Measurements from ENCODE around the gene MRPL18. TPM values are rescaled to one million over a fixed set of nuclear protein-coding genes. Genes with fewer than 3 reads are reported as not detected.

The MRPL18 gene
- total RNA-seq, 1 donor from 2014 or later: 81.4 TPM

DNA sequence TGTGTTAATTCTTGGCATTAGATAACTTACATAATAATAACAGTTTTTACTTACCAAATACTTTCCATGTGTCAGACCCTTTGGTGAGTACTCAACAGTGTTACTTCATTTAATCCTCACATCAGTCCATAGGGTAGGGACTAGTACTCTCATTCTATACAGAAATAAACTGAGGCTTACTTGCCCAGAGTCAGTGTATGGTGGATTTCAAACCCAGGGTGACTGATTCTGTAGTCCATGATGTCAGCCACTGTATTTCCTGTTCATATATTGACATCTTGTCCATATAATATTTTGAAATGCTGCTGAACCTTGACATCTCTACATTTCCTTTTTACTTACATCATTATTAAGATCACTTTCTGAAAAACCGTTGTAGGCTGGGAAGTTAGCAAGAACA lies 7.3 kb downstream of the MRPL18 start:
- Histone ChIP-seq H3K9ac (ENCODE audit: low read depth in 1 of 3, low read length in 3 of 3) (no peak overlapping the region), H3K9me3 (ENCODE audit: control insufficient read depth in 3 of 3, low read length in 3 of 3) (no peaks in the 10 kb centered on the region), H3K4me1 (ENCODE audit: control insufficient read depth in 3 of 3, insufficient read depth in 3 of 3, low read length in 3 of 3) (peaks cover 0 to 2% (median 2%) of the 10 kb centered on the region in 3 donors), H3K36me3 (ENCODE audit: control insufficient read depth in 3 of 3, insufficient read depth in 3 of 3, low read length in 3 of 3) (peaks cover 14 to 33% (median 31%) of the 10 kb centered on the region in 3 donors), H3K27me3 (ENCODE audit: control insufficient read depth in 3 of 3, insufficient read depth in 3 of 3, low read length in 3 of 3) (no peaks in the 10 kb centered on the region), H3K27ac (ENCODE audit: low read depth, low read length) (no peak overlapping the region), H3K4me3 (ENCODE audit: low read length in 3 of 3) (no peak overlapping the region)

- Histone ChIP-seq H3K9ac (ENCODE audit: low read depth in 1 of 3, low read length in 3 of 3) (no peak within 1 kb of the TSS), H3K27ac (ENCODE audit: low read depth, low read length) (no peak within 1 kb of the TSS), H3K27me3 (ENCODE audit: control insufficient read depth in 3 of 3, insufficient read depth in 3 of 3, low read length in 3 of 3) (no peaks in the 10 kb centered on the region), H3K4me3 (ENCODE audit: low read length in 3 of 3) (no peak within 1 kb of the TSS), H3K9me3 (ENCODE audit: control insufficient read depth in 3 of 3, low read length in 3 of 3) (no peaks in the 10 kb centered on the region), H3K4me1 (ENCODE audit: control insufficient read depth in 3 of 3, insufficient read depth in 3 of 3, low read length in 3 of 3) (no peaks in the 10 kb centered on the region), H3K36me3 (ENCODE audit: control insufficient read depth in 3 of 3, insufficient read depth in 3 of 3, low read length in 3 of 3) (peaks cover 12 to 28% (median 27%) of the 10 kb centered on the region in 3 donors)
These were observed 10.0 kb downstream of the MRPL18 start, which contains the start of gene PNLDC1 for GRCh38 chr6:159800141-159800865. TSS of gene PNLDC1 (plus strand) at chr6:159800276. CDS start at chr6:159800308, 32 bp downstream.

DNA sequence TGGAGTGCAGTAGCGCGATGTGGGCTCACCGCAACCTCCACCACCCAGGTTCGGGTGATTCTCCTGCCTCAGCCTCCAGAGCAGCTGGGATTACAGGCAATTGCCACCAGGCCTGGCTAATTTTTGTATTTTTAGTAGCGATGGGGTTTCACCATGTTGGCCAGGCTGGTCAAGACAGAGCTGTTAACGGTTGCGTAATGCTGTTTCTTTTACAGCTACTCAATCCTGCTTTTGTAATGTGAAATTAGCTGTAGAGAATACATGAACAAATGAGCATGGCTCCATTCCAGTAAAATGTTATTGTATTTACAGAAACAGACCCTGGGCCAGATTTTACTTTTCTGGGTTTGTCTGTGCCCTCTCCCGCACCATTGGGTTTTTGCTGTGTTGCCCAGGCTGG lies 11.7 kb downstream of the MRPL18 start:
- Histone ChIP-seq H3K27me3 (ENCODE audit: control insufficient read depth in 3 of 3, insufficient read depth in 3 of 3, low read length in 3 of 3) (no peaks in the 10 kb centered on the region), H3K27ac (ENCODE audit: low read depth, low read length) (no peak overlapping the region), H3K4me3 (ENCODE audit: low read length in 3 of 3) (no peak overlapping the region), H3K9ac (ENCODE audit: low read depth in 1 of 3, low read length in 3 of 3) (no peak overlapping the region), H3K4me1 (ENCODE audit: control insufficient read depth in 3 of 3, insufficient read depth in 3 of 3, low read length in 3 of 3) (no peaks in the 10 kb centered on the region), H3K36me3 (ENCODE audit: control insufficient read depth in 3 of 3, insufficient read depth in 3 of 3, low read length in 3 of 3) (peaks cover 12 to 35% (median 27%) of the 10 kb centered on the region in 3 donors), H3K9me3 (ENCODE audit: control insufficient read depth in 3 of 3, low read length in 3 of 3) (no peaks in the 10 kb centered on the region)

GRCh38 chr6:159804504-159804903 lies 14.2 kb downstream of the MRPL18 start:
- no peak overlapping the region for H3K4me3 ChIP-seq (ENCODE audit: low read length in 3 of 3)
- no peak overlapping the region for H3K9ac ChIP-seq (ENCODE audit: low read depth in 1 of 3, low read length in 3 of 3)
- H3K4me1 ChIP-seq (ENCODE audit: control insufficient read depth in 3 of 3, insufficient read depth in 3 of 3, low read length in 3 of 3): no peaks in the 10 kb centered on the region
- H3K27ac ChIP-seq (ENCODE audit: low read depth, low read length): no peak overlapping the region
- H3K36me3 ChIP-seq (ENCODE audit: control insufficient read depth in 3 of 3, insufficient read depth in 3 of 3, low read length in 3 of 3): peaks cover under 1 to 16% (median 5%) of the 10 kb centered on the region in 3 donors
- no peaks in the 10 kb centered on the region for H3K9me3 ChIP-seq (ENCODE audit: control insufficient read depth in 3 of 3, low read length in 3 of 3)
- H3K27me3 ChIP-seq (ENCODE audit: control insufficient read depth in 3 of 3, insufficient read depth in 3 of 3, low read length in 3 of 3): no peaks in the 10 kb centered on the region

DNA sequence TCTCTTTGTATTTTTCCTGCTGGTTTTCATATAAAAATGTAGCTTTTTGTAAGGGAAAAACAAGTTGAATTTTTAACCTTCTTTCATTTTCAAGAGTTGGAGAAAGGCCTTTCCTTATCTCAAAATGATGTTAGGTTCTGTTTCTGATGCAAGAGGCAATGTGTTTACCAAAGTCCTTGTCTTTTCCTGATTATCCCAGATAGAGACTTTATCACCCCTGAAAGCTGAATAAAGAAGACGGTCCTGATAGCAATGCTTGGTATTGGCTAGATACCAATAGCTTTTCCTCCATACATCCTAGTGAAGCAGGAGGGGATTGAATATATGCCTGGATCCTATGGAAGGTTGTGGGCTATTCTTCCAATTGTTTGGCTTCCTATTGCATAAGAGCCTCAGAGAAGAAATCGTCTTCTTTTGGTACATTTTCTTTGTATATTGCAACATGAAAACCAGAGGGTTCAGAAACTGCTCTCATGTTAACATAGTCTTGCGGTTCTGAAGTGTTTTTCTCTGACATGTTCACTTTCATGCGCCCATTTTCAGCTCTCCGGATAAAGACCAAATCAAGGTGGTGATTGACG lies 15.3 kb downstream of the MRPL18 start:
- H3K27me3 ChIP-seq (ENCODE audit: control insufficient read depth in 3 of 3, insufficient read depth in 3 of 3, low read length in 3 of 3): no peaks in the 10 kb centered on the region
- H3K9me3 ChIP-seq (ENCODE audit: control insufficient read depth in 3 of 3, low read length in 3 of 3): no peaks in the 10 kb centered on the region
- no peak overlapping the region for H3K27ac ChIP-seq (ENCODE audit: low read depth, low read length)
- no peak overlapping the region for H3K9ac ChIP-seq (ENCODE audit: low read depth in 1 of 3, low read length in 3 of 3)
- peaks cover 0 to 13% (median 0%) of the 10 kb centered on the region in 3 donors for H3K36me3 ChIP-seq (ENCODE audit: control insufficient read depth in 3 of 3, insufficient read depth in 3 of 3, low read length in 3 of 3)
- H3K4me3 ChIP-seq (ENCODE audit: low read length in 3 of 3): no peak overlapping the region
- H3K4me1 ChIP-seq (ENCODE audit: control insufficient read depth in 3 of 3, insufficient read depth in 3 of 3, low read length in 3 of 3): no peaks in the 10 kb centered on the region

DNA sequence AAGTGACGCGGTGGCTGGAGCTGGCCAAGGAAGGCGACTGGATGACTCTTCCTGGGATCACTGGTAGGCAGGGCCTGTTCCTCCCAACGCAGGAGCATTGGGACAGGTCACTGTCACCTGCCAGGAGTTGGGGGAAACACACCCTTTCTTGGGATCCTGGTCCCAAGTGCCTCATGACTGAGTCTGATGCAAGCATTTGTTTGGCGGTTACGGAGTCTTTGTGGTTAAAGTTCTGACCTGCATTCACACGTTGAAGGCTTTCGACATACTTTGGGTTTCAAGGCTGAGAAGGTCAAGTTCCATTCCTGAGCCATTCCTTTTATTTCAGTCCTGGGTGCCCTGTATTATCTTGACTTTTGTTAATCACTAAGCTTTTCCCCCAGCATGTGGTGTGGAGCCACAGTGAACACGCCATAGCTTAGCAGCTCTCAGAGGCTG lies 15.8 kb downstream of the MRPL18 start:
- no peak overlapping the region for H3K9ac ChIP-seq (ENCODE audit: low read depth in 1 of 3, low read length in 3 of 3)
- H3K4me3 ChIP-seq (ENCODE audit: low read length in 3 of 3): no peak overlapping the region
- H3K27ac ChIP-seq (ENCODE audit: low read depth, low read length): no peak overlapping the region
- H3K4me1 ChIP-seq (ENCODE audit: control insufficient read depth in 3 of 3, insufficient read depth in 3 of 3, low read length in 3 of 3): no peaks in the 10 kb centered on the region
- H3K27me3 ChIP-seq (ENCODE audit: control insufficient read depth in 3 of 3, insufficient read depth in 3 of 3, low read length in 3 of 3): no peaks in the 10 kb centered on the region
- peaks cover 0 to 13% (median 0%) of the 10 kb centered on the region in 3 donors for H3K36me3 ChIP-seq (ENCODE audit: control insufficient read depth in 3 of 3, insufficient read depth in 3 of 3, low read length in 3 of 3)
- H3K9me3 ChIP-seq (ENCODE audit: control insufficient read depth in 3 of 3, low read length in 3 of 3): no peaks in the 10 kb centered on the region

DNA sequence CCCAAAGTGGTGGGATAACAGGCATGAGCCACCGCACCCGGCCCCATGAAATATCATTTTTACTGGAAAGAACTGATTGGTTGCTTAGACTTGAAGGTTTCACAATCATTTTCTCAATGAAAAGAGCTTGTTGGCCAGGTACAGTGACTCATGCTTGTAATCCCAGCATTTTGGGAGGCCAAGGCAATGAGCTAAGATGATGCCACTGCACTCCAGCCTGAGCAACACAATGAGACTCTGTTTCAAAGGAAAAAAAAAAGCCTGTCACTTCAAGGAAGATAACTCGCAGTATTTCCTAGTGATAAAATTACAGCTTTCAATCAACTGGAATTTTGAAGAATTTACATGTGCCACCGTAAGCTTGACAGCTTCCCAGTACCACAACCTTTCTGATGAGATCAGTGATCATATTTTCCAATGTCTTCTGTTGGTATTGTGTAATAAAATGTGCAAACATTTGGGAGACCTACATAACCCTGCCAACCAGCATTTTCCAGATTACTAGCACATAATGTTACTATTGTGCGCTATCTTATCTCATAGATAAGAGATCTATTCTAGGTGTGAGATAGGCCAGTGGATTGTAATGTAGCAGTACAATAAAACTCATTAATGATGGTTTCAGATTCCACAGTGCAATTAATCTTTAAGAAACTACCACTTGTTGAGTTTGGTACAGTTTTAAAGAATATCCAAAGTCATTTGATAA lies 17.0 kb downstream of the MRPL18 start:
- no peak overlapping the region for H3K9ac ChIP-seq (ENCODE audit: low read depth in 1 of 3, low read length in 3 of 3)
- H3K27me3 ChIP-seq (ENCODE audit: control insufficient read depth in 3 of 3, insufficient read depth in 3 of 3, low read length in 3 of 3): no peaks in the 10 kb centered on the region
- H3K4me3 ChIP-seq (ENCODE audit: low read length in 3 of 3): no peak overlapping the region
- H3K9me3 ChIP-seq (ENCODE audit: control insufficient read depth in 3 of 3, low read length in 3 of 3): no peaks in the 10 kb centered on the region
- H3K27ac ChIP-seq (ENCODE audit: low read depth, low read length): no peak overlapping the region
- H3K36me3 ChIP-seq (ENCODE audit: control insufficient read depth in 3 of 3, insufficient read depth in 3 of 3, low read length in 3 of 3): peaks cover 0 to 13% (median 0%) of the 10 kb centered on the region in 3 donors
- H3K4me1 ChIP-seq (ENCODE audit: control insufficient read depth in 3 of 3, insufficient read depth in 3 of 3, low read length in 3 of 3): no peaks in the 10 kb centered on the region

GRCh38 chr6:159808647-159809046 lies 18.4 kb downstream of the MRPL18 start:
- H3K9me3 ChIP-seq (ENCODE audit: control insufficient read depth in 3 of 3, low read length in 3 of 3): no peaks in the 10 kb centered on the region
- no peaks in the 10 kb centered on the region for H3K27me3 ChIP-seq (ENCODE audit: control insufficient read depth in 3 of 3, insufficient read depth in 3 of 3, low read length in 3 of 3)
- peaks cover 0 to 13% (median 0%) of the 10 kb centered on the region in 3 donors for H3K36me3 ChIP-seq (ENCODE audit: control insufficient read depth in 3 of 3, insufficient read depth in 3 of 3, low read length in 3 of 3)
- H3K9ac ChIP-seq (ENCODE audit: low read depth in 1 of 3, low read length in 3 of 3): no peak overlapping the region
- H3K4me1 ChIP-seq (ENCODE audit: control insufficient read depth in 3 of 3, insufficient read depth in 3 of 3, low read length in 3 of 3): no peaks in the 10 kb centered on the region
- no peak overlapping the region for H3K27ac ChIP-seq (ENCODE audit: low read depth, low read length)
- no peak overlapping the region for H3K4me3 ChIP-seq (ENCODE audit: low read length in 3 of 3)

DNA sequence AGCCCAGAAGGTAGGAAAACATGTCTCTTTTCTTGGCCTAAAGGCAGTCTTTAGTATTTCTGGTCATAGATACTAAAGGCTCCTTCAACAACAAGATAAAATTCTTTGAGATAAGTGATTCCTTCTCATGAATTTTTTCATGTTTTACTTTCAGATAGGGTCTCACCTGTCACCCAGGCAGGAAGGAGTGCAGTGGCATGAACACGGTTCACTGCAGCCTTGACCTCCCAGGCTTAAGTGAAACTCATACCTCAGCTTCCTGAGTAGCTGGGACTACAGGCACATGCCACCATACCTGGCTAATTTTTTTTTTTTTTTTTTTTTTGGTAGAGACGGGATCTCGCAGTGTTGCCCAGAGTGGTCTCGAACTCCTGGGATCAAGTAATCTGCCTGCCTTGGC lies 18.9 kb downstream of the MRPL18 start:
- Histone ChIP-seq H3K27ac (ENCODE audit: low read depth, low read length) (no peak overlapping the region), H3K27me3 (ENCODE audit: control insufficient read depth in 3 of 3, insufficient read depth in 3 of 3, low read length in 3 of 3) (no peaks in the 10 kb centered on the region), H3K4me3 (ENCODE audit: low read length in 3 of 3) (no peak overlapping the region), H3K4me1 (ENCODE audit: control insufficient read depth in 3 of 3, insufficient read depth in 3 of 3, low read length in 3 of 3) (no peaks in the 10 kb centered on the region), H3K9me3 (ENCODE audit: control insufficient read depth in 3 of 3, low read length in 3 of 3) (no peaks in the 10 kb centered on the region), H3K36me3 (ENCODE audit: control insufficient read depth in 3 of 3, insufficient read depth in 3 of 3, low read length in 3 of 3) (peaks cover 0 to 13% (median 0%) of the 10 kb centered on the region in 3 donors), H3K9ac (ENCODE audit: low read depth in 1 of 3, low read length in 3 of 3) (no peak overlapping the region)

DNA sequence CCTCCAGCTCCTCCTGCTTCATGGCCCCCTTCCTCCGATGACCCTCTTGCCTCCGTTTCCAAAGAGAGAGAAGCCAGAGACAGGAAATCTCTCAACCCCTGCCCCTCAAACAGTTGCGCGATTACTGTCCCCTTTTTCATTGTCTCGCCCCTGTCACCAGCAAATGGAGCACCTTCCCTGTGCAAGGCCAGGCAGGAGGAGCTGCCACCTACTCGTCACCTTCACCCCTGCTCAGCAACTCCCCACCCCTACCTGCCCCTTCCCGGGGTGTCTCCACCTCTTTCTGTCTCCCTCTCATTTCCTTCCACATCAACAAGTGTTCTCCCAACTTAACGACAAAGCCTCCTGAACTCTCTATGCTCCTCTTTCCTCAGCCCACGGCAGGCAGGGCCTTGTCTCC lies 23.5 kb downstream of the MRPL18 start:
- no peaks in the 10 kb centered on the region for H3K4me1 ChIP-seq (ENCODE audit: control insufficient read depth in 3 of 3, insufficient read depth in 3 of 3, low read length in 3 of 3)
- H3K27ac ChIP-seq (ENCODE audit: low read depth, low read length): no peak overlapping the region
- no peaks in the 10 kb centered on the region for H3K27me3 ChIP-seq (ENCODE audit: control insufficient read depth in 3 of 3, insufficient read depth in 3 of 3, low read length in 3 of 3)
- H3K9me3 ChIP-seq (ENCODE audit: control insufficient read depth in 3 of 3, low read length in 3 of 3): no peaks in the 10 kb centered on the region
- H3K4me3 ChIP-seq (ENCODE audit: low read length in 3 of 3): no peak overlapping the region
- peaks cover 0 to under 1% (median 0%) of the 10 kb centered on the region in 3 donors for H3K36me3 ChIP-seq (ENCODE audit: control insufficient read depth in 3 of 3, insufficient read depth in 3 of 3, low read length in 3 of 3)
- no peak overlapping the region for H3K9ac ChIP-seq (ENCODE audit: low read depth in 1 of 3, low read length in 3 of 3)
